ENCODE results near the gene MAZ.

- TF ChIP-seq NR2C2 (CRISPR knock-in tag; IDR thresholded peaks at IDR 0.05; ENCODE audit: borderline replicate concordance) (no peak), HNRNPL (IDR thresholded peaks at IDR 0.05; ENCODE audit: low read depth, low read length) (no peak), ZMYM3 (CRISPR knock-in tag; IDR thresholded peaks at IDR 0.05) (no peak), PRDM10 (CRISPR knock-in tag; IDR thresholded peaks at IDR 0.05; ENCODE audit: low read depth) (no peak), ZNF589 (CRISPR knock-in tag; conservative IDR thresholded peaks at IDR 0.05) (no peak), ELK4 (CRISPR knock-in tag; IDR thresholded peaks at IDR 0.05; ENCODE audit: borderline replicate concordance) (no peak), SP4 (CRISPR knock-in tag; IDR thresholded peaks at IDR 0.05) (no peak), SP1 (IDR thresholded peaks at IDR 0.05) (no peak), SP1 (CRISPR knock-in tag; IDR thresholded peaks at IDR 0.05) (no peak), KAT7 (CRISPR knock-in tag; IDR thresholded peaks at IDR 0.05; ENCODE audit: borderline replicate concordance) (no peak)
These were observed 18.3 kb downstream of the MAZ start for GRCh38 chr16:29824589-29825144.

All from HepG2 (cell line).